ENCODE data around the gene PHF11.
"Not testable (repeated sequence)": the region's sequence is repeated elsewhere in the genome, so short reads cannot be mapped to it uniquely, and the experiment has no call there.

The PHF11 gene

GRCh38 chr13:49546561-49546960 is 50.8 kb downstream of the PHF11 start:
- no peaks in the 10 kb centered on the region for H3K4me1 ChIP-seq (ENCODE audit: control insufficient read depth, insufficient read depth, low read length)
- H3K36me3 ChIP-seq (ENCODE audit: control insufficient read depth, insufficient read depth, low read length) = peaks cover 54% of the 10 kb centered on the region
- no peaks in the 10 kb centered on the region for H3K27me3 ChIP-seq (ENCODE audit: control insufficient read depth, insufficient read depth, low read length)
- H3K4me3 ChIP-seq (ENCODE audit: low read depth, low read length) = no peak overlapping the region
- no peak overlapping the region for H3K27ac ChIP-seq (ENCODE audit: low read depth, low read length)
- H3K9me3 ChIP-seq (ENCODE audit: control insufficient read depth, insufficient read depth, low read depth, low read length) = no peaks in the 10 kb centered on the region
- no peak overlapping the region for H3K9ac ChIP-seq (ENCODE audit: low read length)

GRCh38 chr13:49549289-49549688 is 53.5 kb downstream of the PHF11 start:
- H3K27me3 ChIP-seq (ENCODE audit: control insufficient read depth, insufficient read depth, low read length) = no peaks in the 10 kb centered on the region
- H3K9ac ChIP-seq (ENCODE audit: low read length) = no peak overlapping the region
- no peak overlapping the region for H3K4me3 ChIP-seq (ENCODE audit: low read depth, low read length)
- no peaks in the 10 kb centered on the region for H3K9me3 ChIP-seq (ENCODE audit: control insufficient read depth, insufficient read depth, low read depth, low read length)
- H3K27ac ChIP-seq (ENCODE audit: low read depth, low read length) = no peak overlapping the region
- H3K36me3 ChIP-seq (ENCODE audit: control insufficient read depth, insufficient read depth, low read length) = peaks cover 59% of the 10 kb centered on the region
- H3K4me1 ChIP-seq (ENCODE audit: control insufficient read depth, insufficient read depth, low read length) = no peaks in the 10 kb centered on the region

GRCh38 chr13:49550942-49551644 is 55.3 kb downstream of the PHF11 start:
- peaks cover 62% of the 10 kb centered on the region for H3K36me3 ChIP-seq (ENCODE audit: control insufficient read depth, insufficient read depth, low read length)

GRCh38 chr13:49553888-49554287 is 58.1 kb downstream of the PHF11 start:
- H3K36me3 ChIP-seq (ENCODE audit: control insufficient read depth, insufficient read depth, low read length) = peaks cover 71% of the 10 kb centered on the region

More at GRCh38 chr13:49550942-49551644, 55.3 kb downstream of the PHF11 start:
- no peak overlapping the region for H3K27ac ChIP-seq (ENCODE audit: low read depth, low read length)
- no peaks in the 10 kb centered on the region for H3K27me3 ChIP-seq (ENCODE audit: control insufficient read depth, insufficient read depth, low read length)
- H3K9ac ChIP-seq (ENCODE audit: low read length) = no peak overlapping the region
- no peak overlapping the region for H3K4me3 ChIP-seq (ENCODE audit: low read depth, low read length)
- H3K9me3 ChIP-seq (ENCODE audit: control insufficient read depth, insufficient read depth, low read depth, low read length) = no peaks in the 10 kb centered on the region
- no peaks in the 10 kb centered on the region for H3K4me1 ChIP-seq (ENCODE audit: control insufficient read depth, insufficient read depth, low read length)

GRCh38 chr13:49554387-49554786 is 58.6 kb downstream of the PHF11 start:
- no peak overlapping the region for H3K9ac ChIP-seq (ENCODE audit: low read length)
- H3K4me1 ChIP-seq (ENCODE audit: control insufficient read depth, insufficient read depth, low read length) = no peaks in the 10 kb centered on the region
- peaks cover 70% of the 10 kb centered on the region for H3K36me3 ChIP-seq (ENCODE audit: control insufficient read depth, insufficient read depth, low read length)
- H3K4me3 ChIP-seq (ENCODE audit: low read depth, low read length) = no peak overlapping the region
- H3K9me3 ChIP-seq (ENCODE audit: control insufficient read depth, insufficient read depth, low read depth, low read length) = peaks cover 3% of the 10 kb centered on the region; the same call in 1 of the 2 replicates
- H3K27ac ChIP-seq (ENCODE audit: low read depth, low read length) = no peak overlapping the region
- no peaks in the 10 kb centered on the region for H3K27me3 ChIP-seq (ENCODE audit: control insufficient read depth, insufficient read depth, low read length)

More at GRCh38 chr13:49553888-49554287, 58.1 kb downstream of the PHF11 start:
- Histone ChIP-seq H3K27ac (ENCODE audit: low read depth, low read length) (no peak overlapping the region), H3K4me3 (ENCODE audit: low read depth, low read length) (no peak overlapping the region), H3K27me3 (ENCODE audit: control insufficient read depth, insufficient read depth, low read length) (no peaks in the 10 kb centered on the region), H3K9me3 (ENCODE audit: control insufficient read depth, insufficient read depth, low read depth, low read length) (no peaks in the 10 kb centered on the region), H3K9ac (ENCODE audit: low read length) (no peak overlapping the region), H3K4me1 (ENCODE audit: control insufficient read depth, insufficient read depth, low read length) (no peaks in the 10 kb centered on the region)

GRCh38 chr13:49559006-49559405 is 63.3 kb downstream of the PHF11 start:
- Histone ChIP-seq H3K9me3 (ENCODE audit: control insufficient read depth, insufficient read depth, low read depth, low read length) (peaks cover 3% of the 10 kb centered on the region; the same call in 1 of the 2 replicates), H3K27me3 (ENCODE audit: control insufficient read depth, insufficient read depth, low read length) (no peaks in the 10 kb centered on the region), H3K4me1 (ENCODE audit: control insufficient read depth, insufficient read depth, low read length) (peaks cover 3% of the 10 kb centered on the region; the same call in 1 of the 2 replicates), H3K27ac (ENCODE audit: low read depth, low read length) (no peak overlapping the region), H3K36me3 (ENCODE audit: control insufficient read depth, insufficient read depth, low read length) (peaks cover 60% of the 10 kb centered on the region), H3K9ac (ENCODE audit: low read length) (no peak overlapping the region), H3K4me3 (ENCODE audit: low read depth, low read length) (no peak overlapping the region)

GRCh38 chr13:49560270-49561061 is 64.7 kb downstream of the PHF11 start:
- Histone ChIP-seq H3K4me1 (ENCODE audit: control insufficient read depth, insufficient read depth, low read length) (peaks cover 3% of the 10 kb centered on the region; the same call in 1 of the 2 replicates), H3K27ac (ENCODE audit: low read depth, low read length) (no peak overlapping the region; the same call in 1 of the 2 replicates), H3K9me3 (ENCODE audit: control insufficient read depth, insufficient read depth, low read depth, low read length) (peaks cover 3% of the 10 kb centered on the region; the same call in 1 of the 2 replicates), H3K4me3 (ENCODE audit: low read depth, low read length) (no peak overlapping the region), H3K27me3 (ENCODE audit: control insufficient read depth, insufficient read depth, low read length) (no peaks in the 10 kb centered on the region), H3K36me3 (ENCODE audit: control insufficient read depth, insufficient read depth, low read length) (peaks cover 49% of the 10 kb centered on the region), H3K9ac (ENCODE audit: low read length) (no peak overlapping the region)

GRCh38 chr13:49561062-49561410 is 65.3 kb downstream of the PHF11 start:
- no peak overlapping the region for H3K4me3 ChIP-seq (ENCODE audit: low read depth, low read length)
- H3K36me3 ChIP-seq (ENCODE audit: control insufficient read depth, insufficient read depth, low read length) = peaks cover 44% of the 10 kb centered on the region
- no peak overlapping the region; the same call in 1 of the 2 replicates for H3K27ac ChIP-seq (ENCODE audit: low read depth, low read length)

GRCh38 chr13:49563516-49563915 is 67.8 kb downstream of the PHF11 start:
- Histone ChIP-seq H3K4me1 (ENCODE audit: control insufficient read depth, insufficient read depth, low read length) (peaks cover 3% of the 10 kb centered on the region; the same call in 1 of the 2 replicates), H3K27ac (ENCODE audit: low read depth, low read length) (no peak overlapping the region), H3K4me3 (ENCODE audit: low read depth, low read length) (no peak overlapping the region), H3K9me3 (ENCODE audit: control insufficient read depth, insufficient read depth, low read depth, low read length) (peaks cover 3% of the 10 kb centered on the region; the same call in 1 of the 2 replicates), H3K9ac (ENCODE audit: low read length) (no peak overlapping the region), H3K27me3 (ENCODE audit: control insufficient read depth, insufficient read depth, low read length) (no peaks in the 10 kb centered on the region), H3K36me3 (ENCODE audit: control insufficient read depth, insufficient read depth, low read length) (peaks cover 39% of the 10 kb centered on the region)

More at GRCh38 chr13:49561062-49561410, 65.3 kb downstream of the PHF11 start:
- no peak overlapping the region for H3K9ac ChIP-seq (ENCODE audit: low read length)
- peaks cover 3% of the 10 kb centered on the region; the same call in 1 of the 2 replicates for H3K4me1 ChIP-seq (ENCODE audit: control insufficient read depth, insufficient read depth, low read length)
- H3K27me3 ChIP-seq (ENCODE audit: control insufficient read depth, insufficient read depth, low read length) = no peaks in the 10 kb centered on the region
- H3K9me3 ChIP-seq (ENCODE audit: control insufficient read depth, insufficient read depth, low read depth, low read length) = peaks cover 3% of the 10 kb centered on the region; the same call in 1 of the 2 replicates

GRCh38 chr13:49565461-49565860 is 69.7 kb downstream of the PHF11 start:
- H3K27me3 ChIP-seq (ENCODE audit: control insufficient read depth, insufficient read depth, low read length); H3K9me3 ChIP-seq (ENCODE audit: control insufficient read depth, insufficient read depth, low read depth, low read length); H3K4me3 ChIP-seq (ENCODE audit: low read depth, low read length); H3K9ac ChIP-seq (ENCODE audit: low read length); H3K27ac ChIP-seq (ENCODE audit: low read depth, low read length); H3K4me1 ChIP-seq (ENCODE audit: control insufficient read depth, insufficient read depth, low read length): not testable (repeated sequence)
- H3K36me3 ChIP-seq (ENCODE audit: control insufficient read depth, insufficient read depth, low read length) = peaks cover 25% of the 10 kb centered on the region

- no peaks in the 10 kb centered on the region for H3K9me3 ChIP-seq (ENCODE audit: control insufficient read depth, insufficient read depth, low read depth, low read length)
- H3K27me3 ChIP-seq (ENCODE audit: control insufficient read depth, insufficient read depth, low read length) = no peaks in the 10 kb centered on the region
- peaks cover 20% of the 10 kb centered on the region for H3K36me3 ChIP-seq (ENCODE audit: control insufficient read depth, insufficient read depth, low read length)
- no peak overlapping the region for H3K4me3 ChIP-seq (ENCODE audit: low read depth, low read length)
- H3K4me1 ChIP-seq (ENCODE audit: control insufficient read depth, insufficient read depth, low read length) = no peaks in the 10 kb centered on the region
- H3K27ac ChIP-seq (ENCODE audit: low read depth, low read length) = no peak overlapping the region
- H3K9ac ChIP-seq (ENCODE audit: low read length) = no peak overlapping the region
Measured at GRCh38 chr13:49566461-49566860, 70.7 kb downstream of the PHF11 start.

All from HUES6 (cell line).